ENCODE results near the gene CYP26A1. TPM values are rescaled to one million over a fixed set of nuclear protein-coding genes. Genes with fewer than 3 reads are reported as not detected.

CYP26A1 gene
- total and polyA plus RNA-seq, 8 donors: 0.14 to 0.31 (median 0.21) TPM; not detected in 5

- DNase-seq: peak in 1 of 4 donors; percentile 80
- peaks cover 0 to 12% of the 10 kb centered on the region in 2 donors for H3K36me3 ChIP-seq
- intact Hi-C loops (cut with DNase I): no loop called here
- no peak overlapping the region for H3K4me3 ChIP-seq
- TF ChIP-seq CTCF (IDR thresholded peaks at IDR 0.05): no peak
- H3K27ac ChIP-seq: no peak overlapping the region
- no peaks in the 10 kb centered on the region for H3K9me3 ChIP-seq
- ATAC-seq: no peak
- H3K27me3 ChIP-seq: peaks cover 96 to 100% of the 10 kb centered on the region in 2 donors
- peaks cover 12 to 36% of the 10 kb centered on the region in 2 donors for H3K4me1 ChIP-seq
Measured at GRCh38 chr10:93068411-93069244, 5.1 kb upstream of the CYP26A1 start.

- ATAC-seq (no peak), DNase-seq (no peak)
- intact Hi-C loops (cut with DNase I): no loop called here
- Histone ChIP-seq H3K4me3 (no peak overlapping the region), H3K36me3 (peaks cover 0 to 11% of the 10 kb centered on the region in 2 donors), H3K9me3 (no peaks in the 10 kb centered on the region), H3K4me1 (peaks cover 17 to 42% of the 10 kb centered on the region in 2 donors), H3K27ac (no peak overlapping the region), H3K27me3 (peaks cover 96 to 100% of the 10 kb centered on the region in 2 donors)
- TF ChIP-seq CTCF (IDR thresholded peaks at IDR 0.05): no peak
Measured at GRCh38 chr10:93069245-93069561, 4.5 kb upstream of the CYP26A1 start.

- peaks cover 22 to 51% of the 10 kb centered on the region in 2 donors for H3K4me1 ChIP-seq
- no peak for TF ChIP-seq CTCF (IDR thresholded peaks at IDR 0.05)
- DNase-seq (no peak), ATAC-seq (no peak)
- peaks cover 96 to 100% of the 10 kb centered on the region in 2 donors for H3K27me3 ChIP-seq
- H3K36me3 ChIP-seq: no peaks in the 10 kb centered on the region
- H3K9me3 ChIP-seq: no peaks in the 10 kb centered on the region
- intact Hi-C loops (cut with DNase I): no loop called here
- no peak overlapping the region for H3K27ac ChIP-seq
- H3K4me3 ChIP-seq: no peak overlapping the region
Measured at GRCh38 chr10:93070378-93071176, 3.1 kb upstream of the CYP26A1 start.

GRCh38 chr10:93071177-93071472, 2.6 kb upstream of the CYP26A1 start:
- Histone ChIP-seq H3K4me1 (peaks cover 22 to 46% of the 10 kb centered on the region in 2 donors), H3K4me3 (no peak overlapping the region), H3K9me3 (no peaks in the 10 kb centered on the region), H3K27ac (no peak overlapping the region), H3K36me3 (no peaks in the 10 kb centered on the region), H3K27me3 (peaks cover 95 to 100% of the 10 kb centered on the region in 2 donors)
- DNase-seq: no peak
- intact Hi-C loops (cut with DNase I): no loop called here
- TF ChIP-seq CTCF (IDR thresholded peaks at IDR 0.05): no peak
- ATAC-seq: no peak

- H3K36me3 ChIP-seq: no peaks in the 10 kb centered on the region
- no peak for TF ChIP-seq CTCF (IDR thresholded peaks at IDR 0.05)
- H3K4me3 ChIP-seq: peak overlapping the region; percentile 9 to 30
- H3K9me3 ChIP-seq: no peaks in the 10 kb centered on the region
- ATAC-seq (peak; percentile 80), DNase-seq (peak in 1 of 4 donors; percentile 80)
- peaks cover 89 to 100% of the 10 kb centered on the region in 2 donors for H3K27me3 ChIP-seq
- intact Hi-C loops (cut with DNase I): no loop called here
- H3K27ac ChIP-seq: no peak overlapping the region
- peaks cover 22 to 46% of the 10 kb centered on the region in 2 donors for H3K4me1 ChIP-seq
Measured at GRCh38 chr10:93071674-93072224, 1.9 kb upstream of the CYP26A1 start.

All from left lung (tissue), 10 donors.